Spleen (tissue), 7 donors: ENCODE data around the gene ANKRD42.

Source experiments
- CTCF ChIP-seq, 11 experiments: fragments of 200-600 bp in 7 of 11; fragments of 450-650 bp in 4 of 11; sonication (generic) in 4 of 11; IDR thresholded peaks in 8 of 11; conservative IDR thresholded peaks in 3 of 11; 1 replicate in 7 of 11; 2 replicates in 4 of 11; pipeline versions ENCODE4 v1.4.0 to v1.8.0; 2016 to 2021; ENCODE audit warnings: antibody characterized with exemption in 11 of 11, inconsistent platforms in 4 of 11, mild to moderate bottlenecking in 1 of 11
- POLR2A ChIP-seq, 3 donors: fragments of 450-650 bp; IDR thresholded peaks; one replicate each; pipeline ENCODE4 v1.5.1; 2017; ENCODE audit warnings: antibody characterized with exemption in 3 of 3, mild to moderate bottlenecking in 1 of 3
- POLR2AphosphoS5 ChIP-seq, 3 donors: sonication (generic); formaldehyde crosslinking; IDR thresholded peaks; one replicate each; pipeline ENCODE4 v1.5.1; 2017; ENCODE audit warnings: antibody characterized with exemption in 3 of 3
- donor health status: DM: no; HTN: no; CAD: no; lungs with moderate emphysema.
- donor health status: DM: no; HTN: no; CAD: no.
- donor health status: DM: no; HTN: no; CAD: no.

GRCh38 chr11:83222499-83222898 is 29.0 kb downstream of the ANKRD42 start:
- TF ChIP-seq POLR2A (IDR thresholded peaks at IDR 0.05) (no peak), CTCF (IDR thresholded peaks at IDR 0.05 in 8 of 11, conservative IDR thresholded peaks at IDR 0.05 in 3 of 11) (no peak), POLR2AphosphoS5 (IDR thresholded peaks at IDR 0.05) (no peak)
